Ovary (tissue), 3 donors: Measurements from ENCODE around the gene FNIP1.

ENCODE experiments used
- EP300 ChIP-seq: sonication (generic); formaldehyde crosslinking; IDR thresholded peaks from one replicate; pipeline ENCODE4 v1.6.1; 2017; ENCODE audit warnings: antibody characterized with exemption
- POLR2A ChIP-seq: fragments of 450-650 bp; IDR thresholded peaks from one replicate; pipeline ENCODE4 v1.6.1; 2017; ENCODE audit warnings: antibody characterized with exemption, mild to moderate bottlenecking, moderate library complexity
- TF ChIP-seq, protein P1 (sequence below), 3 donors: fragments of 450-650 bp in 2 of 3; fragments of 200-600 bp in 1 of 3; IDR thresholded peaks; one replicate each; pipeline versions ENCODE4 v1.5.1 to v1.8.0; 2016 to 2022; ENCODE audit warnings: antibody characterized with exemption in 3 of 3, mild to moderate bottlenecking in 1 of 3
- donor health status: DM: no; HTN: no; CAD: no.

DNA sequence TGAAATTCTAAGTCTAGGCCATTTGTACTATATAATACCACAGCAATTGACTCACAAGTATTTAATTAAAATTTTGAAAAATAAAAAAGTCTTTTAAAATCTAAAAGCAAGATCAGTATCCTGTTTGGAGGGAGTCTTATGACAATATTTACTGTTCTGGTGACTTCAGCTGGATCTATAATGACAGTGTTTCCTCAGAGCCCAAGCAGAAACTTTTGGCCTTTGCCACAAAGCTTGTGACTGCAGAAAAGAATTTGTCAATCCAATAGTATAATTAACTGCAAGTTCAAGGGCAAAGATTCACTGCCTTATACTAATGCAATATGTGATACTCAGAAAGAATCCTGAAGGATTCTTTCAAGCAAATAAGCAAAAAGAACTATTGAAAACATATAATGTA is 112.2 kb downstream of the FNIP1 start:
- TF ChIP-seq, protein P1, sequence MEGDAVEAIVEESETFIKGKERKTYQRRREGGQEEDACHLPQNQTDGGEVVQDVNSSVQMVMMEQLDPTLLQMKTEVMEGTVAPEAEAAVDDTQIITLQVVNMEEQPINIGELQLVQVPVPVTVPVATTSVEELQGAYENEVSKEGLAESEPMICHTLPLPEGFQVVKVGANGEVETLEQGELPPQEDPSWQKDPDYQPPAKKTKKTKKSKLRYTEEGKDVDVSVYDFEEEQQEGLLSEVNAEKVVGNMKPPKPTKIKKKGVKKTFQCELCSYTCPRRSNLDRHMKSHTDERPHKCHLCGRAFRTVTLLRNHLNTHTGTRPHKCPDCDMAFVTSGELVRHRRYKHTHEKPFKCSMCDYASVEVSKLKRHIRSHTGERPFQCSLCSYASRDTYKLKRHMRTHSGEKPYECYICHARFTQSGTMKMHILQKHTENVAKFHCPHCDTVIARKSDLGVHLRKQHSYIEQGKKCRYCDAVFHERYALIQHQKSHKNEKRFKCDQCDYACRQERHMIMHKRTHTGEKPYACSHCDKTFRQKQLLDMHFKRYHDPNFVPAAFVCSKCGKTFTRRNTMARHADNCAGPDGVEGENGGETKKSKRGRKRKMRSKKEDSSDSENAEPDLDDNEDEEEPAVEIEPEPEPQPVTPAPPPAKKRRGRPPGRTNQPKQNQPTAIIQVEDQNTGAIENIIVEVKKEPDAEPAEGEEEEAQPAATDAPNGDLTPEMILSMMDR (IDR thresholded peaks at IDR 0.05): no peak
- TF ChIP-seq EP300: no peak
- no peak for TF ChIP-seq POLR2A
